Measurements from ENCODE around the gene GIMAP4.
A peak's percentile ranks its signal among the peaks of the same experiment; 100 is the strongest.

The GIMAP4 gene

DNA sequence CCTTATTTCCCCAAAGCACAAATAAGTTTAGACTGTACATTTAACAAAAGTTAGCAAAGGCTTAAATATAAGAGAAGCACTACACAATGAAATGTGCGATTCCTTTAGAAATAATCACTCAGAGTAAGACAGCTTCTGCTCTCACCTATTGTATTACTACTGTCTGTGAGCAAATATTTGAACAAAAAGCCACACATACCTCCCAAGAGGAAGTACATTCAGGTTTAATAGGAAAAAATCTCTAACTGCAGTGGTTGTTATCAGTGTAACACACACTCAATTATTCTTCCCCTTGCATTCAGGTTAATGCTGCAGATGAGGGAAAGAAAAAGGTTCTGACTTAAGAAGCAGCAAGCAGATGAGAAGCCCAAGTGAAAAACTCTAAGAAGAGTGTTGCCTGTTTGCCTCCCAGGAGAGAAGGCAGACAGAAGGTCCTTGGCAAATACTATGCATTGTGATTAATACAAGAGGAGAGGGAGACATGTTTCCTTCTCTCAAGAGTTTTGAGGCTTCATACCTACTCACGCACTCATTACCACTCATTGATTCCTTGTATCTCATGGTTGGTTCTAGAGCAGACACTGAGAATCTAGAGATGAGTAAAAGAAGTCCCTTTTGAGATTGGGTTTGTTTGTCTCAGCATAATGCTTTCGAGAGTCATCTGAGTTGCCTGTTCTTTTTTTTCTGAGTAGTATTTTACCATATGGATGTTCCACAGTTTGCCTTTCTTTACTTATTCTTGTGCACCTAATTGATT lies 13.6 kb downstream of the GIMAP4 start:
- no peak overlapping the region for H3K27ac ChIP-seq (replicated peaks)
- no peak for DNase-seq (ENCODE audit: low read depth in 1 of 2, low spot score in 1 of 2)
- TF ChIP-seq SPI1 (IDR thresholded peaks at IDR 0.05; ENCODE audit: borderline replicate concordance, low read depth) (no peak), POLR2AphosphoS5 (IDR thresholded peaks at IDR 0.05; ENCODE audit: low read depth) (no peak), GABPA (IDR thresholded peaks at IDR 0.05; ENCODE audit: low read depth) (no peak), REST (IDR thresholded peaks at IDR 0.05; ENCODE audit: insufficient replicate concordance, low read depth) (no peak)
- TF ChIP-seq, protein P1, sequence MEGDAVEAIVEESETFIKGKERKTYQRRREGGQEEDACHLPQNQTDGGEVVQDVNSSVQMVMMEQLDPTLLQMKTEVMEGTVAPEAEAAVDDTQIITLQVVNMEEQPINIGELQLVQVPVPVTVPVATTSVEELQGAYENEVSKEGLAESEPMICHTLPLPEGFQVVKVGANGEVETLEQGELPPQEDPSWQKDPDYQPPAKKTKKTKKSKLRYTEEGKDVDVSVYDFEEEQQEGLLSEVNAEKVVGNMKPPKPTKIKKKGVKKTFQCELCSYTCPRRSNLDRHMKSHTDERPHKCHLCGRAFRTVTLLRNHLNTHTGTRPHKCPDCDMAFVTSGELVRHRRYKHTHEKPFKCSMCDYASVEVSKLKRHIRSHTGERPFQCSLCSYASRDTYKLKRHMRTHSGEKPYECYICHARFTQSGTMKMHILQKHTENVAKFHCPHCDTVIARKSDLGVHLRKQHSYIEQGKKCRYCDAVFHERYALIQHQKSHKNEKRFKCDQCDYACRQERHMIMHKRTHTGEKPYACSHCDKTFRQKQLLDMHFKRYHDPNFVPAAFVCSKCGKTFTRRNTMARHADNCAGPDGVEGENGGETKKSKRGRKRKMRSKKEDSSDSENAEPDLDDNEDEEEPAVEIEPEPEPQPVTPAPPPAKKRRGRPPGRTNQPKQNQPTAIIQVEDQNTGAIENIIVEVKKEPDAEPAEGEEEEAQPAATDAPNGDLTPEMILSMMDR (IDR thresholded peaks at IDR 0.05; ENCODE audit: insufficient read depth, low read length), result no peak
- H3K4me3 ChIP-seq (replicated peaks; ENCODE audit: insufficient read depth, low read length), result no peak overlapping the region
- H3K27me3 ChIP-seq (ENCODE audit: insufficient read depth, poor library complexity, severe bottlenecking), result no peaks in the 10 kb centered on the region

DNA sequence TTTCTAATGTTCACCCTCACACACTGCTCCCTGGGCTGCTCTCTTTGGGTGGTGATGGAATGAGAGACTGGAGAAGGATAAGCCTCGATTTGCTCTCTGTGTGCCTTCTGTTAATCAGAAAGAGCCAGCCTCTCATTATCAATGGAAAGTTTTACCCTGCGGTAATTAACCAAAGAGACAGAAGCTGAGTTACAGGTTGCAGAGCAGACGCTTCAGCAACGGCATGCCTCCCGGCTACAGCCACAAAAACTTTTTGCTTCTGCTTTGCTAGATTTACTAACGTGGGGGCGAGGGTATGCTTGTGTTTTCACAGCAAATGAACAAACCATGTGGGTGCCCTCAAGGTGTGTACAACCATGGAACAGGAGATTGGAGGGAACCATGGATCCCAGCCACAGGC lies 18.0 kb downstream of the GIMAP4 start:
- DNase-seq (ENCODE audit: low read depth in 1 of 2, low spot score in 1 of 2), result no peak
- TF ChIP-seq GABPA (IDR thresholded peaks at IDR 0.05; ENCODE audit: low read depth) (no peak), REST (IDR thresholded peaks at IDR 0.05; ENCODE audit: insufficient replicate concordance, low read depth) (no peak), POLR2AphosphoS5 (IDR thresholded peaks at IDR 0.05; ENCODE audit: low read depth) (no peak), SPI1 (IDR thresholded peaks at IDR 0.05; ENCODE audit: borderline replicate concordance, low read depth) (no peak)
- TF ChIP-seq, protein P1 (IDR thresholded peaks at IDR 0.05; ENCODE audit: insufficient read depth, low read length), result no peak
- Histone ChIP-seq H3K27ac (replicated peaks) (no peak overlapping the region), H3K27me3 (ENCODE audit: insufficient read depth, poor library complexity, severe bottlenecking) (no peaks in the 10 kb centered on the region), H3K4me3 (replicated peaks; ENCODE audit: insufficient read depth, low read length) (no peak overlapping the region)

DNA sequence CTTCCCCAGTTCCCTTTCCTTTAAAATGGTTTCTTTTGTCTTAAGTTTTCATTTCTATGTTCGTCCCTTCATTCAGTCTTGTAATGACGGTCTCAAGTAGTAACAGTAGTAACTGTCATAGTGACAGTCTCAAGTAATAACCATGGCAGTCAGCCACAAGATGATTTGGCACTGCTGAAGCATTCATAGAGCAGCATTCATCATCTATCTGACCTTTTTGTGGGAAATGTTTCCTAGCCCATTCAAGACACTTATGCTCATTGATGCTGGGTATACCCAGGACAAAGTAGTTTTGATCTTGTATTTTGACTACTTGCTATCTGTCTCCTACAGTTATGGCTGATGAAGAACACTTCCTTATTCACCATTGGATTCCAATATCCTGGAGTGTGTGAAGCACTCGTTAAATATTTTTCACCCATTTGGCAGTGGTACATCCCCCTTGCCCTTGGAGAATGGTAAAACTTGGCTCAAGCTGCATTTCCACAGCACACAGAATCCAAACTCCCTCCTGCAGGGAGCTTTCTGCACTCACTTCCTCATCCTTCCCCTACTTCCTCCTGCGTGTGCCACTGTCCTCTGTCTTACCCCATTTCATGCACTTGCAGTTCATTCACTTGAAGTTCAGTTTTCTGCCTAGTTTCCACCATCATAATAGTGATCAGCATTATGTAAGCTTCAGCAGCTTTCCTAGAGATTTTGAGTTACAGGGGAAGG lies 19.0 kb downstream of the GIMAP4 start:
- peak; percentile 69 to 71 for DNase-seq (ENCODE audit: low read depth in 1 of 2, low spot score in 1 of 2)
- H3K27me3 ChIP-seq (ENCODE audit: insufficient read depth, poor library complexity, severe bottlenecking), result no peaks in the 10 kb centered on the region
- H3K27ac ChIP-seq (replicated peaks), result peak overlapping the region; percentile 20; the same call in 1 of the 2 replicates
- no peak overlapping the region for H3K4me3 ChIP-seq (replicated peaks; ENCODE audit: insufficient read depth, low read length)
- TF ChIP-seq POLR2AphosphoS5 (IDR thresholded peaks at IDR 0.05; ENCODE audit: low read depth), result no peak
- no peak for TF ChIP-seq GABPA (IDR thresholded peaks at IDR 0.05; ENCODE audit: low read depth)
- TF ChIP-seq, protein P1 (IDR thresholded peaks at IDR 0.05; ENCODE audit: insufficient read depth, low read length), result no peak
- TF ChIP-seq REST (IDR thresholded peaks at IDR 0.05; ENCODE audit: insufficient replicate concordance, low read depth), result no peak
- TF ChIP-seq SPI1 (IDR thresholded peaks at IDR 0.05; ENCODE audit: borderline replicate concordance, low read depth), result peak; percentile 98

Measured in HL-60 (cell line).